GM19463 (cell line): Measurements from ENCODE around the gene NHSL2.
"Not testable (repeated sequence)": the region's sequence is repeated elsewhere in the genome, so short reads cannot be mapped to it uniquely, and the experiment has no call there.

ENCODE experiments used
- ATAC-seq: cut with Tn5 transposase; IDR thresholded peaks from one replicate; pipeline ENCODE4 v1.9.1; 2021; ENCODE audit warnings: mild to moderate bottlenecking, moderate library complexity; ENCODE audit not compliant: unreplicated experiment

Gene NHSL2

DNA sequence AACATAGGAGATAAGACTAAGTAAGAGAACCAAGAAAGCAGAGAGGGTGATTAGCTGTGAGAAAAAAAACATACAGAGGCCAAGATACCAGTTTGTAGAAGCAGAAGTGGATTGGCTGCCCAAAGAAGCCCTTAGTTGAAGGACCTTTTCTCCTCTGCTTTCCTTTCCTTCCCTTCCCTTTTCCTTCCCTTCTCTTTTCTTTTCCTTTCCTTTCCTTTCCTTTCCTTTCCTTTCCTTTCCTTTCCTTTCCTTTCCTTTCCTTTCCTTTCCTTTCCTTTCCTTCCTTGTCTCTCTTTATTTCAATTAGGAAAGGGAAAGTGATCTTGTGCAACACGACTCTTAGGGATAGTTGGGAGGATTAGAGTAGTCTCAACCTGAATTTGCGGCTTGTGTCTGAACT lies 128.2 kb downstream of the NHSL2 start:
- ATAC-seq = no peak

DNA sequence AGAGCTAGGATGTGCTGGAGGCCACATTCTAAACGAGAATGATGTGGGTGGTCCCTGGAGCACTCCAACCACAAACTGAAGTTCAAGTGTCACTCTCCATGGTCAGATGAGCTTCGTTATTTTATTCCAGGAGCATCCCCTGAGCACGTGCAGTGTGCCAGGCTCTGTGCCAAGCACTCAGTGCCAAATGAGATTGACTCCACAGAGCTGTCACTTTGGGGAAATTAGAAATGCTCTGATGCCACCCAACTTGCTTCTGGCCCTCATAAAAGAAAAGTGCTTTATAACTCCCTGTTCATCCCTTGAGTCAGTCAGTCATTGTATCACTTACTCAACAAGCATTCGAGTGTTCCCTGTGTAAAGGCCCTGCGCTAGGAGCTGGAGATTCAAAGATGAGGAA lies 129.9 kb downstream of the NHSL2 start:
- ATAC-seq = no peak

DNA sequence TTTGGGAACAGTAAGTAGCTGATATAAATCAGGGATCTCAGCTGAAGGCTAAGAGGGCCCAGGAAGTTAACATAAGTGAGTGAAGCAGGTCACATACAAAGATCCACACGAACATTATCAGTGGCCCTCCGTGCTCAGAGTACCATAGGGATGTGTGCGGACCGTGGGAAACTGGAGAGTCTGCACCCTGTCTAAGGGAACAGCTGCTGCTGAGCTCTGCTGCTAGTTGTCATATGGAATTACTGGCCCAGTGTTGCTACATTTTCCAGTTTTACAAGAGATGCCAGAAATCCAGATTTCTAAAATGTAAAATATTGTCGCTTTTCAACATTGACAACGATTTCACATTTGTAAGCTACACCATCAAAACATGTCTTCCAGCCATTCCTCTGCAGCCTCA lies 130.5 kb downstream of the NHSL2 start:
- no peak for ATAC-seq

GRCh38 chrX:72041871-72042851 lies 131.5 kb downstream of the NHSL2 start:
- ATAC-seq = no peak

DNA sequence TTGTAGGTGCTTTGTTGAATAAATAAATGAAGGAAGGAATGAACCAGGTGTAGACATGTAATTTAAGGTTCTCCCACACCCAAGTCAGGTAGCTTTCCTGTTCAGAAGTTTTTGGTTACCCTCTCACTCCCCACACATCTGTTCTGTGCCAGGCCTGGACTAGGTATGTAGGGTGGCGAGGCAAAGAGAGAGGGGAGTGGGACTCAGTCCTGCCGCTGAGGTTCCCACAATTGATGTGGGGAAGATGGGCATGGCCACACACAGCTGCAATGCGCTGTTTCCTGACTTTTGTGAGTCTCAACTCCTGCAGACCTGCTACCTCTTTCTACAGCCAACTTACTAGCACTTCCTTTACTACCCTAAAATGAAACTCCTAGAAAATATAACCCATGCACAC lies 132.2 kb downstream of the NHSL2 start:
- no peak for ATAC-seq

- ATAC-seq = no peak
These were observed 133.0 kb downstream of the NHSL2 start for GRCh38 chrX:72043636-72044035.

- no peak for ATAC-seq
These were observed 134.5 kb downstream of the NHSL2 start for GRCh38 chrX:72045141-72045540.

DNA sequence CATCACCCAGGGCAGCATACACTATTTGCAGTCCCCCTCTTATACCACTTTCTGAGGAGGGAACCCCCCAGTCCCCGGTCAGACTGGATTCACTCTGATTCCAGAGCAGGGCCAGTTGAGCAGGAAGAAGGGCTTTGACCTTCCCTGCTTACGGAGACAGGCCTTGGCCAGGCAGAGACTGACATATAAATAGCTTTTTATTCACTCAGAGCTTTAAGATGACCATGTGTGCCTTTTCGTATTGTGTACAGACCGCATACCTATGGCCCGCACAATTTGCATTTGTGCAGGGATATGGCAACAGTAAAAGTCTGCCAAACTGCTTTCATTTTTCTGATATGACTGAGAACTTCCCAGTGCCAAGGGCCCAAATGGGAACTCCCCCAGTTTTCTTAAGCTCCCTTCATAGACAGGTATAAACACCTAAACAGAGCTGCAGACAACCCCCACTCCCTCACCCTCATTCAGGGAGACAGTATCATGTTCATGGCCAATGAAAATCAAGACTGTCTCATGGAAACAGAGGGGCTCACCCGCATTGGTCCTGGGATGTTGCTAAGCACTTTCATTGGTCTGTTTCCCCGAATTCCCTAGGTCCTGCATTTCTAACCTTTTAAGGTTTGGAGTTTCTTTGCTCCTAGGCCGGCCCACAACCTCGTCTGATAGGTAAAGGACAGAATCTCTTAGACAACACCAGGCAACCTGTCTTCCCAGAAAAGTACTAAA lies 135.1 kb downstream of the NHSL2 start:
- ATAC-seq = no peak

DNA sequence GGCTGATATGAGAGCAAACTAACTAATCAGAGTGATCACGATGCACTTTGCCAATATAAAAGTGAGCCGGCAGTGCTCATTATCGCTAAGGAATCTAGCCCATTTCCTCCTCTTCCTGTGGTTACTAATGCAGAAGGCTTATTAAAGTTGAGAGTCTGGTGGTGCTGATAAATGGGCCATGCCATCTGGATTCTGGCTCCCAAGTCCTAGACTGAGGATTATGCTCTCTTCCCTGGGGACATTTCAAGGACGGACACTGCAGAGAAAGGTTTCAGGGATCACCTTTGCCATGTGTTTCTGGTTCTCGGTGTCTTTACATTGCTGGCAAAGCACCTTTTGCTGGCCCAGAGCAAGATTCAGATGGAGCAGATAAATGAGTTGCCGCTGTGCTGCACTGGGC lies 135.8 kb downstream of the NHSL2 start:
- no peak for ATAC-seq

- ATAC-seq = no peak
These were observed 138.1 kb downstream of the NHSL2 start for GRCh38 chrX:72048510-72049455.

GRCh38 chrX:72050011-72050410 lies 139.4 kb downstream of the NHSL2 start:
- ATAC-seq = no peak

DNA sequence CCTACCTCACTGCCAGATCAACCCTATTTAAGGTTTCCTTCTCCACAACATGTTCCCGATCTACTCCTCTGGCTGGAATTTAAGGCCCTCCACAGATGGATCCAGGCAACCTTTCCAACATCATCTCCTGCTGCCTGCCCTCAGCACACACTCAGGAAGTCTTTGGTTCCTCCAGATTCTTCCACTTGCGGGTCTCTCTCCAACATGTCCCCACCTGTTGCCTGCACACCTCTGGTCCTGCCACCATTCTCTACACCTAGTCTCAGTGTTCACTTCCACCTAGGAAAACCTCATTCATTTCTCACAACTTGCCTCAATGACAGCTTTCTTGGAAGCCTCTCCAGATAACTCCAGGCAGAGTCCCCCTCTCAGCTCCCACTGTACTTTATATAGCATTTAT lies 140.9 kb downstream of the NHSL2 start:
- ATAC-seq = no peak

DNA sequence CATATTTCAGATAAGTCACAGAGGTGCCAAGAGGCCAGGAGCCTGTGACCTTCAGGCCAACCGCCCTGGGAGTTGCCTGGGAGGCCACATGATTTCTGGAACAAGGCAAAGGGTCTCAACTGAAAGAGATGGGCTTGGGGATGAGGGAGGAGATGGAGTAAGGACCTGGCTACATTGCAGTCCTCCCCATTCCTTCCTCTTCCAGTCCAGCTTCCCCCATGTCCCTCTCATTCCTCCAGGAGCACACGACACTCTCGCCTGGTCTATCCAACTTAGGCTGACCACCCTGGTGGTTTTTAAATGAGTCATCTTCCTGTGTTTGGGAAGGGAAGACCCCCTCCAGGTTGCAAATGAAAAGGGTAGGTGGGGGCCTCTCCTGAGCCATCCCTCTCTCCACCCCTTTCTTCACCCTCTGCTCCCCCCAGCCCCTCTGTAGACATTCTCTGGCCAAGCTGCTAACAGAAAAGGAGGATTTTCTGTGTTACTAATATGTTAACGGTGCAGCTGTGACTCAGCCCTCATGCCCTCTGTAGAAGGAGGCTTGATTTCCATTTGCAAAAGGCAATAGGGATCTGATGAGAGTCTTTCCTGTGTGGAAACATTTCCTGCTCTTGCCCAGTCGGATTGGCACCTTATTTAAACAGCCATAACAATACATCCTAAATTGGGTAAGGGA lies 141.9 kb downstream of the NHSL2 start:
- ATAC-seq = no peak

GRCh38 chrX:72053508-72053907 lies 142.9 kb downstream of the NHSL2 start:
- no peak for ATAC-seq

- no peak for ATAC-seq
These were observed 144.3 kb downstream of the NHSL2 start for GRCh38 chrX:72054779-72055489.

- ATAC-seq = no peak
These were observed 146.7 kb downstream of the NHSL2 start for GRCh38 chrX:72057331-72057730.

DNA sequence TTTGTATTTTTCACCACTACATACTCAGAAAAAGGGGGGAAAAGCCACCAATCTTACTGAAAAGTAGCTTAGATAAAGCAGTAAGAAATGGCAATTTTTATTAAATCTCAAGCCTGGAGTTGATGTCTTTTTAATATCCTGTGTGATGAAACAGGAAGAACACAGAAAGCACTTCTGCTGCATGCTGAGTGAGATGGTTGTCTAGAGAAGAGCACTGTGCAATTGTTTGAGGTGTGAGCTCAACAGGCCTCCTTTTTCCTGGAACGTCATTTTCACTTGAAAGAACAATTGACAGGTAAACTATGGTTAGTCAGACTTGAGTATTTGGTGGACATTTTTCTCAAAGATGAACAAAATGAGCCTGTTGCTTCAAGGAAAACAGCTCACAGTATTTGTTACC lies 147.2 kb downstream of the NHSL2 start:
- ATAC-seq = no peak

GRCh38 chrX:72058346-72058745 lies 147.7 kb downstream of the NHSL2 start:
- ATAC-seq = not testable (repeated sequence)

DNA sequence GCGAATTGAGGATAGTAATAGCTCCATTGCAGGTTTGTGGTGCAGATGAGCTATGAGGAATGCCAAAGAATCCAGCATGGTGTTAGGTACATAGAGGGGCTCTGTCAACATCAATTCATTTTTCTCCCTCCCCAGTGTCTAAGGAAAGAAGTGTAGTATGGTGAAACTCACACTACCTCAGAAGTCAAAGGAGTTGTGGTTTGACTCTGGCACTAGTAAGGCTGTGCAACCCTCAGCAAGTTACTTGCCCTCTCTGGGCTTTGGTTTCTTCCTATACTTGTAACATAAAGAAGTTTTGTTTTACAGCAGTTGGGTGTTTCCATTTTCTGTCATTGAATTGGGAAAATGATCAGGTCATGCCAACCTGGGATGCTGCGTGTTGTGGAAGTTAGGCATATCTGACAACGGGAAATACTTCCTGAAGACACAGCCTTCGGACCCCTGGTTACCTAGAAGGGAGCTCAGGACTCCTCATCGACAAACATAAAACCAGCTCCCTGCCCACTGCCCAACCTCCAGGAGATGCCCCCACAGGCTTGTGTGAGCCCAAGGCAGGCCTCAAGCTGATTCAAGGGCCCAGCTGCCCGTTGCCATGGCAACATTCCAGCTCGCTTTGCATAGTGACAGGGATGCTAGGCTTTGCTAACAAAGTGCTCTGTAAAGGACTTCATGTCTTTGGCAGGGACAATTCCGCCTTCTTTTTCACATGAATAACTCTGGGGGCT lies 149.7 kb downstream of the NHSL2 start:
- no peak for ATAC-seq
